CD4-positive, alpha-beta T cell treated with Interleukin-6 for 4 hours (primary cell): Measurements from ENCODE around the gene ANGEL2.
A peak's percentile ranks its signal among the peaks of the same experiment; 100 is the strongest.
"Not testable (repeated sequence)": the region's sequence is repeated elsewhere in the genome, so short reads cannot be mapped to it uniquely, and the experiment has no call there.

Experiments
- DNase-seq: peaks from one replicate; pipeline ENCODE4 v3.0.0-alpha.2; 2020; ENCODE audit warnings: mixed read lengths

Gene ANGEL2

DNA sequence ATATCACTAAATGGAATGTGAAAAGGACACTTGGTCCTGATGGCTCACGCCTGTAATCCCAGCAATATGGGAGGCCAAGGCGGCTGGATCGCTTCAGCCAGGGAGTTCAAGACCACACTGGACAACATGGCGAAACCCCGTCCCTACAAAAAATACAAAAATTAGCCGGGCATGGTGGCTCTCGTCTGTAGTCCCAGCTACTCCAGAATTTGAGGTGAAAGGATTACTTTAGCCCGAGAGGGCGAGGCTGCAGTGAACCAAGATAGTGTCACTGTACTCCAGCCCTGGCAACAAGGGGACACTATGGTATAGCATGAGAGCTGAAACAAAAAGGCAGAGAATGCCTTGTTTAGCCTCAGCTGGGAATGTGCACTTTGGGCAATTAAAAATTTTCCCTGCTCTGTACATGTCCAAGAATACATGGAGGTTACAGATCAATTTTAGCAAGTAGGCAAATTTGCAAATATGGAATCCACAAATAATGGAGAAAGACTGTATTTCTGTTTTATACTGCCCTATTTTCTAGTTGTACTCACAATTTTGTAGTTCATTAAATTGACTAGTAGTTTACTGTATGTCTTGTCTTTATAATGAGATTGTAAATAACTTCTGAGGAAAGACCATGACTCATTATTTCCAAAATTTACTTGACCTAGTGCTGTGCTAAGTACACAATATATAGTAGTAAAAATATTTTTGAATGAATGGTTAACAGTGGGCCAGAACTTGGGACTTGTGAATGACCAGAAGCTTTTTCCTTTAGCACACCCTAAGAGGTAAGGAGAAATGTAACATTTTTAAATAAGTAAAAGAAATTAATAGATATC lies 2.0 kb upstream of the ANGEL2 start:
- no peak for DNase-seq

DNA sequence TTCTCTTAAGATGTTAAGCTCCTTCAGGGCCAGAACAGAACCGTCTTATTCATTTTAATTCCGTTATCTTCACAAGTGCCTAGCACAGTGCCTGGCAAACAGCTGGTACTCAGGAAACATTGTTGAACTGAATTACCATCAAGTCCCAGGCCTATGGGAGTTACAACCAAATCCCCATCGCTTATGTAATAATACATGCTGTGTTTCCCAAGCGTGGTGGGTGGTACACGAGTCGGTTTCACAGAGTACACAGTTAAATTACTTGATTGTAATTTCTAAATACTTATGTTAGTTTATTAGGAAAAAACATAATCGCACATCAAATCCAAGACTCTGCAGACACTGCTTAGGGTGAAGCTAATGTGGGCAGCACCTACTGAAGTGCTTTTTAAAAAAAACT lies 1.0 kb downstream of the ANGEL2 start:
- DNase-seq = no peak

DNA sequence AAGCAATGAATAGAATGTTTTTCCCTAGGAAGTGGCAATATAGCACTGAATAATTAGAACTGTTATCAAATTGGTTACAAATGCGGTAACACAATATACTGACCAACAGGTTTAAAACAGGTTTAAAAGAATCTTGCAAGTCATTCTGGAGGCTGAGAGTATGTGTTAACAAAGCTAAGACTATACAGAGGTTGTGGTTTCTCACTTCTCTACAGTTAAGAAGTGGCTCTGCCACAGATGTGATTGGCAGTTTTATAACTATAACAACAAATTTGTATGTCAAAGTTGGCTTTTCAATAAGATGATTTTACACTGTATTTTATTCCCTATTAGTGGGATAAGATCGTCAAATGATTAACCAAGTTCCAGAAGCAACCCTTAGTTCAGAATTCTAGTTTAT lies 7.1 kb downstream of the ANGEL2 start:
- DNase-seq = no peak

DNA sequence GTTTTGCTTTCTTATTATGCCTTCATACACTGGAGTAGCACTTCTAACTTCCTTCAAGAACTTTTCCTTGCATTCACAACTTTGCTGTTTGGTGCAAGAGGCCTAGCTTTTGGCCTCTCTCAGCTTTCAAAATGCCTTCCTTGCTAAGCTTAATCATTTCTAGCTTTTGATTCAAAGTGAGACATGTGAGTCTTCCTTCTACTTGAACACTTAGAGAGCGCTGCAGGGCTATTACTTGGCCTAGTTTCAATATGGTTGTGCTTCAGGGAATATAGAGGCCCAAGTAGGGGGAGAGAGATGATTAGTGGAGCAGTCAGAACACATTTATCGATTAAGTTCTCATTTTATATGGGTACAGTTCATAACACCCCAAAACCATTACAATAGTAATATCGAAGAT lies 12.4 kb downstream of the ANGEL2 start:
- DNase-seq = no peak

DNA sequence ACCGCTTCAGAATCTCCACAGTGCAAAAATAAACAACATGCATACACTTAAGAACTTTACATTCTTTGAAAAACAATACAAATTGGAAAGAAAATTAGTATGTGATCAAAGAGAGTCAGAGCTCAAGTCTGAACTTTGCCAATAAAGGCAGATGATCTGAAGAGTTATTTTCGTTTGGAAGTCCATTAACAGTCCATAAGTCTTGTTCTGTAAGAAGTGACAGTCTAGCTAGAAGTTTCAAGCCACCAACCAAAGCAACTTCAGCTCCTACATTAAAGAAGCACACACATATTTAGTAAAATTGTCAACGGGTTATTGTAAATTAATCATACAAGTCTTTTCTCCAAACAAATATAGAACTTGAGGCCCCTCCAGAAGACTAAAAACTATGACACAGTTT lies 20.7 kb downstream of the ANGEL2 start:
- DNase-seq = no peak

DNA sequence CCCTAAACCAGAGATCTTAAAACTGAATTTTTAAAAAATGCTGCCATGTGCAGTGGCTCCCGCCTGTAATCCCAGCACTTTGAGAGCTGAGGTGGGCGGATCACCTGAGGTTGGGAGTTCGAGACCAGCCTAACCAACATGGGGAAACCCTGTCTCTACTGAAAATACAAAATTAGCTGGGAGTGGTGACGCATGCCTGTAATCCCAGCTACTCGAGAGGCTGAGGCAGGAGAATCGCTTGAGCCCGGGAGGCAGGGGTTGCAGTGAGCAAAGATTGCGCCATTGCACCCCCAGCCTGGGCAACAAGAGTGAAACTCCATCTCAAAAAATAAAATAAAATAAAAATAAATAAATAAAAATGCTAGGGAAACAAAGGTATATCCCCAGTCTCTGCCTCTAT lies 21.7 kb downstream of the ANGEL2 start:
- not testable (repeated sequence) for DNase-seq

- no peak for DNase-seq
Measured at GRCh38 chr1:212990276-212990675, 25.4 kb downstream of the ANGEL2 start.

GRCh38 chr1:212987702-212988322 lies 27.9 kb downstream of the ANGEL2 start:
- no peak for DNase-seq

GRCh38 chr1:212986551-212986950 lies 29.1 kb downstream of the ANGEL2 start:
- DNase-seq = no peak

DNA sequence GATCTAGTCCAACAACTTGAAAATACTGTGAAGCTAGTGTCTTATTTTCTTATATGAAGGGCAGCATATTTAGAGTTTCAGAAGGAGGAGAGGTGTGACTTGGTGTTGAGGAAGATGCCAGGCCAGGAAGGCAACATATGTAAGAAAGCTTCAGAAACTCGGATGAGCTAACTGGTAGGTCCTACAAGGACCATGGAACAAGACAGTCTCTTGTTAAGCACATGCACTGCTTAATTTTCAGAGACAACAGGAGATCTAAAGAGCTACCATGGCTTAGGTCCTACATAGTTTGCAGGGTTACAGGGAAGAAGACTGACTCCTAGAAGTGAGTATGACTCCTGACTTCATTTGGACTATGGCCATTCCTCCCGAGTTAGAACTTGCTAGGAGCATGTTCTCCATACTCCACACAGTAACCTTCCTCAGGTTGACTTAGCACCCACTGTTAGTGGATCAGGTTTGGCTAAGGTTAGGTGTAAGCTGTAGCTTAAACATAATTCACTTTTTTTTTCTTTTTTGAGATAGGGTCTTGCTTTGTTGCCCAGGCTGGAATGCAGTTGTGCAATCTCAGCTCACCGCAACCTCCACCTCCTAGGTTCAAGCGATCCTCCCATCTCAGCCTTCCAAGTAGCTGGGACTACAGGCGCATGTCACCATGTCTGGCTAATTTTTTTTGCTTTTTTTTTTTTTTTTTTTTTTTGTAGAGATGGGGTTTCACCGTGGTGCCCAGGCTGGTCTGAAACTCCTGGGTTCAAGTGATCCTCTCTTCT lies 31.0 kb downstream of the ANGEL2 start:
- no peak for DNase-seq

GRCh38 chr1:212983482-212983881 lies 32.2 kb downstream of the ANGEL2 start:
- DNase-seq = no peak

- DNase-seq = no peak
Measured at GRCh38 chr1:212982430-212983152, 33.1 kb downstream of the ANGEL2 start.

GRCh38 chr1:212981571-212982328 lies 33.9 kb downstream of the ANGEL2 start:
- DNase-seq = no peak

- DNase-seq = no peak
Measured at GRCh38 chr1:212981025-212981495, 34.6 kb downstream of the ANGEL2 start.

DNA sequence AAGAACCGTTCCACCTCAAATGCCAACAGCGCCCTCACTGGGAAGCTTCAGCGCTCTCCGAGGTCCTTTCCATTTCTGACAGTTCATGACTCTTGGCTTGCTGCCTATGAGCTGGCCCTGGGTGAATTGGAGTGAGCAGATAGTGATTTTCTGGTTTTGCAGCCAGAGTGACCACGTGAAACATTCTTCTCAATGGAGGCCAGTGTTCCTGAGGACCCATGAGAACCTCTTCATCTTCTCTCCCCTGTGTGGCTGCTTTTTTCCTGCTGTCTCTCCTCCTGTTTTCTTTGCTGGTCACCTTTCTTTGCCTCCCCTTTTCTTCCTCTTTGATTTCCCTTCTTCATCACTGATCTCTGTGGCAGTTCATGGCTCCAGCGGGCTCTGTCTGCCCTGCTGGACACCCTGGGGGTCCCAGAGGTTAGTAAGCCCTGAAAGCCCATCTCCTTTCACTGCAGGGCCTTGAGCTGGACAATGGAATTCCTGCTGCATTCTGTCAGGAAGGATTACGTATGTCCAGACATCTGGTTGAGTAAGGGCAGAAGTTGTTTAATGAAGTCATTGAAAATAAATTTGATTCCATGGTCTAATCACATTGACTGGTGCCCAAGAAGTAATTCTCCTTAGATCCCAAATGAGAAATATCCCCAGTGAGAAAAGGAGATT lies 35.4 kb downstream of the ANGEL2 start:
- no peak for DNase-seq

DNA sequence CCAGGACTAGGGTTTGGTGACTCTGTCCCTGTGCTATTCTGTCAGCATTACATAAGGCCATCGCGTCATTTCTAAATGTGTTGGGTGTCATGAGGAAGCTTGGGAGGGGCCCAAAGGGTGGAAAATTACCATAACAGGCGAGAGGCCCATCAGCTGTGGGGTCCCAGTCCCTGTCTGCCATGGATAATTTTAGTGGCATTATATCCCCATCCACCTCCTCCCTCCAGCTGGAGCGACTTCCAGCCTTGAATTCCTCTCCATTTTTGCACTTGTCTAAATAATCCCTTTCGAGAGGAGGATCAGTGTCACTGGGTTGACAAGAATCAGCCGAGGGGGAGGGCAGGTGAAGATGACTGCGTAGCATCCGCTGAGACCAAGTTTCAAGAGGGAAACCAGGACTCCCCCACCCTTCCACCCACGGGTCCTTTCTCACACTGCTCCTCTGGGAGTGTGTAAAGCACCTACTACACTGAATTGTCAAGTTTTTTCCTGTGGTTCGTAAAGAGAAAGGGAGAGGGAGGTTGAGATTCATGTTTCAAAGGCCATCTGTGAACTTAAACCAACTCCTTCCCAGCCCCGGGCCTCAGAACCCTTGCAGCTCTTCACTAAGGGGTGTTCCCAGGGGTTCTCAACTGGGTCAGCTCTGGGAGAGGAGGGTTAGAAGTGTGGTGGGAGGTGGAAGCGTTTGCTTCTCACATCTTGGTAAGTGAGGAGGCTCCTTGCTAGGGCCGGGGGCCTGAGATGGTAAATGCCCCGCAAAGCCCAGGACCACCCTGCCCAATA lies 36.1 kb downstream of the ANGEL2 start:
- peak; percentile 4 for DNase-seq

GRCh38 chr1:212977781-212978645 lies 37.7 kb downstream of the ANGEL2 start:
- no peak for DNase-seq

GRCh38 chr1:212976586-212976985 lies 39.1 kb downstream of the ANGEL2 start:
- DNase-seq = no peak

GRCh38 chr1:212975111-212975918 lies 40.4 kb downstream of the ANGEL2 start:
- no peak for DNase-seq
